Measurements from ENCODE around the gene YJU2.
"Not testable (repeated sequence)": the region's sequence is repeated elsewhere in the genome, so short reads cannot be mapped to it uniquely, and the experiment has no call there.

Gene YJU2

DNA sequence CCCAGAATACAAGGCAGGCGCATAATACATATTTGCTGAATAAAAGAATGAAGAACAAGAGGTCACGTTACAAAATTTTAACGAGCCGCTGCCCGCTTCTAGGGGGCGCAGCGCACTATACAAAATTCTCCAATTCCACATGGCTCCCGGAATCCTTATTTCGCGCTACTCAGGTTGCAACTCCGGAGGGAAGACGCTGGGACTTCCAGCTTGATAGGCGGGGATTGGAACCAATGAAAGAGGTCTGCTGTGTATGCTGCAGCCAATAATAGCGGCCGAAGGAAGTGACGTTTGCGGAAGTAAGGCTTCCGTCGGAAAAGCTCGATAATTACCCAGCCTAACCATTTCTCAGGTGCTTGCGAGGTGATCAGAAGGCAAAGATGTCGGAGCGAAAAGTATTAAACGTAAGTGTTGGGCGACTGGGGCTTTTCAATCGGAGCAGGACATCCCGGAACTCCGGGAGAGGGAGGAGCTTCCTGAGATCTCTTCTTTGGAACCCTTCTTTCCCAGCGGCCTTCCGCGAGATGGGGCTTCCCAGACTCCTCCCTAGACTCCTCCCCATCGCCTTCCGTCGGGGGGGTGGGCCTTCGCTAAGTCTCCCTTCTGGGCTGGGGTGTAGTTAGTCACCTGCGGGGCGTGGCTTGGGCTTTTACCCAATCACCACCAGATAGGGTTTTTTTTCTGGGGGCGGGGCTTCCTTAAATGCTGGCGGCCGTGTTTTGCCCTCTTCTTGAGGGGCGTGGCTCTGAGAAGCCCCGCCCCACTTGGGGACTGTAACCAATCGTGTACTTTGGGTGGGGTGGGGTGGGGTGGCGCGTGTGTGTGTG, at the start of gene YJU2:
YJU2 (plus strand) TSS at position 314 of the 827 bp plus-strand sequence; CDS start at position 381, 67 bp downstream.
- peak; percentile 93 to 97 for DNase-seq (ENCODE audit: extremely low read depth in 1 of 2, low read depth in 1 of 2)

DNA sequence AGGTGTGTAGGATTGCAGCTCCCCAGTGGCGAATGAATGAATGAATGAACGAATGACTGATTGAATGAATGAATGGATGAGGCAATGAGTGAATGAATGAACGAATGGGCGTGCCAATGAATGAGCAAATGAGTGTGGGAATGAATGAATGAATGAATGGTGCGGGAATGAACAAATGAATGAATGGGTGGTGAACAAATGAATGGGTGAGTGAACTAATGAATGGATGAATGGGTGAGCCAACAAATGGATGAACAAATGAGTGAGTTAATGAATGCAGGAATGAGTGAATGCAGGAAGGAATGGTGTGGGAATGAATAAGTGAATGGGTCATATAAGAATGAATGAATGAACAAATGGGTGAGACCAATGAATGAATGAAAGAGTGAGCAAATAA, 49.7 kb upstream of the YJU2 start:
- no peak for DNase-seq (ENCODE audit: extremely low read depth in 1 of 2, low read depth in 1 of 2)

DNA sequence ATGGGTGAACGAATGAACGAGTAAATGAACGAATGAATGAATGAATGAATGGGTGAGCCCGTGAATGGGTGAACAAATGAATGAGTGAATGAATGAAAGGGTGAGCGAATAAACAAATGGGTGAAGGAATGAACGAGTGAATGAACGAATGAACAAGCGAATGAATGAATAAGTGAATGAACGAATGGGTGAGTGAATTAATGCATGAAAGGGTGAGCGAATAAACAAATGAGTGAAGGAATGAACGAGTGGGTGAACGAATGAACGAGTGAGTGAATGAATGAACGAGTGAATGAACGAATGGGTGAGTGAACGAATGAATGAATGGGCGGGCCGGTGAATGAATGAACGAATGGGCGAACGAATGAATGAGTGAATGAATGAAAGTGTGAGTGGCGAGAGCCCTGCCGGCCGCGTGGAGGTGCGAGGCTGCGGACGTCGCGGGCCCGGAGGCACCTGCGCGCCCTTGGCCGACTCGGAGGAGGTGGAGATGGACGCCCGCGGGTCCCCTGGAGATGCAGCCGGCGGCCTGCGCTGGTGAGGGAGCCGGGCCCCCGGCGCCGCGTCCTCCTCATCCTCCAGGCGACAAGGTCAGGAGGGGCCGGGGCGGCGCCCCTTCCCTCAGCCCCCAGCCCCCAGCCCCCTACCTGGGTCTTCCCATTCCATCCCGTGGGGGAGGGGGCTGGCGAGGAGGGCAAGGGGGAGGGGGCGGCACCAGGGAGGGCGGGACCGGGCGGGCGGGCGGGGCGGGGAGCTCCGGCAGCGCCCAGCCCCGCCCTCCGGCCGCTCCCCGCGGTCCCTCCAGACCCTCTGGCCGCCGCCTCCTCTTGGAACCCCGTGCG, 49.0 kb upstream of the YJU2 start:
- DNase-seq (ENCODE audit: extremely low read depth in 1 of 2, low read depth in 1 of 2) = no peak

DNA sequence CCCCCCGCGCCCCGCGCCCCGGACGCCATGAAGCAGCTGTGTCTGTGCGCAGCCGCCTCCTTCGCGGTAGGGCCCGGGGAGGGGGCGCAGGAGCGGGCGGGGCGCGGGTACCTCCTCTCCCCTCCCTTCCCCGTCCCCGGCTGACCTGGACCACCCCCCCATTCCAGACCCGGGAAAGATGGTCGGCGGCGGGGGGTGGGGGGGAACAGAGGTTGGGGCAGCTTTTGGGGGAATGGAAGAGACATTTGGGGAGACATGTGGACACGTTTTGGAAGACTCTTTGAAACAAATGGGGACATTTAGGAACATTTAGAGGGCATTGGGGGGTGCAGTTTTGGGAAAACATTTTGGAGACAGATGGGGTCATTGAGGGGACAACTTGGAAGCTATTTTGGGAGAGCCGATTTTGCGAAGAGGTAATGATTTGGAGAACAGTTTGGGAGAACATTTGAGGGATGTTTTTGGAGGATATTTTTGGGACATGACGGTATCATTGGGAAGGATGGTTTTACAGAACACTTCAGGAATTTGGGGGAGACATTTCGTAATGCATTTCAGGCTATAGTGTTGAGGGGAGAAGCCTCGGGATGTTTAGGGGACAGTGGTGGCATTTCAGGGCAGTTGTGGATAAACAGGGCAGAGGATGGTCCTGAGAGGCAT, 48.3 kb upstream of the YJU2 start:
- no peak for DNase-seq (ENCODE audit: extremely low read depth in 1 of 2, low read depth in 1 of 2)

DNA sequence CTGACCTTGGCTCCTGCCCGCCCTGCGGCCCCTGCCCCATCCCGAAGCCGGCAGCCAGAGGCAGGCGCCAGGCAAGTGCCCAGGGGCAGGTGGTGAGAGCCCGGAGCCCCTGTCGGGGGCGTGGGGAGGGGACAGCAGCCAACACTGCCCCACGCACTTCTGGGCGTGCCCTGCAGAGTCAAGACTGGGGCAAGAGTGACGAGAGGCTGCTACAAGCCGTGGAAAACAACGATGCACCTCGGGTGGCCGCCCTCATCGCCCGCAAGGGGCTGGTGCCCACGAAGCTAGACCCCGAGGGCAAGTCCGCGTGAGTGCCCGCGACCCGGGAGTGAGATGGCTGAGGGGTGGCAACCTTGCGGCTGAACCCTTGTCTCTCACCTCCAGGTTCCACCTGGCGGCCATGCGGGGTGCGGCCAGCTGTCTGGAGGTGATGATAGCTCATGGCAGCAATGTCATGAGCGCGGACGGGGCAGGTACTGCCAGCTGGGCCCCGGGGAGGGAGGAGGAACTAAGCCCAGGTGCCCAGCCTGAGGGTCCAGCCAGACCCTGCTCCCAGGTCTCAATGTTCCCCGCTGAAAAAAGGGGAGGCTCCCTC, 47.1 kb upstream of the YJU2 start:
- no peak for DNase-seq (ENCODE audit: extremely low read depth in 1 of 2, low read depth in 1 of 2)

DNA sequence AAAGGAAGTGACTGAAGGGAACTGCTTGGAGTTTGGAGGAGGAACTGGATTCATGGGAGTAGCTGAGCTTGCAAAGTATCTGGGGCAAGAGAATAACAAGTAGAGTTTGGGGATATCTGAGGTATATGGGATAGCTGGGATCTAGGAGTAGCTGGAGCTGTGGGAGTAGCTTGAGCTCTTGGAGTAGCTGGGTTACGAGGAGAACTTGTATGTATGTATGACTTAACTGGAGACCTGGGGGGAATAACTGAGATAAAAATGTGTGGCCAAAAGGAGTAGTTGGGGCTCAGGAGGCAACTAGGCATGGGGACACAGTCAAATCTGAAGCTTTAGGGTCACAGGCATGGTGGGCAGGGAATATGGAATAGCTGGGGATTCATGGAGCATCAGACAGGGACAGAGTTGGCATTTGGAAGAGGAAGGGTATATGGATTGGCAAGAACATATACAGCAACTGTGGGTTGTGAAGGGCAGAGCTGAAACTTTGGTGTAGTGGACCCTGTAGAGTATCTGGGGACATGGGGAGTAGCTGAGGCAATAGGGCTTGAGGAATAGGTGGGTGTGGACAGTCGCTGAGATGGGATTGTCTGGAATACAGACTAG, 45.8 kb upstream of the YJU2 start:
- DNase-seq (ENCODE audit: extremely low read depth in 1 of 2, low read depth in 1 of 2) = no peak

DNA sequence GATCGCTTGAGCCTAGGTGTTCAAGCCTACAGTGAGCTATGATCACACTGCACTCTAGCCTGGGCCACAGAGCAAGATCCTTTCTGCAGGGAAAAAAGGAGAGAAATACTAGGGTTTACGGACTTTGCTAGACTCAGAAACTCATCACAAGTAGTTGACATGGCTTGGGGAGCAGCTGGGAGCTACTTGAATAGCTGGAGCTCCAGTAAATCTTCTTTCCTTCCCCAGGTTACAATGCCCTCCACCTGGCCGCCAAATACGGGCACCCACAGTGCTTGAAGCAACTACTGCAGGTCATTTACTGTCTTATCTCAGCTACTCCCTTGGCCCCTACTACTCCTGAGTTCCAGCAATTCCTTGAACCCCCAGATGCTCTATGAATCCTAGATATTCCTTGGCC, 45.1 kb upstream of the YJU2 start:
- no peak for DNase-seq (ENCODE audit: extremely low read depth in 1 of 2, low read depth in 1 of 2)

DNA sequence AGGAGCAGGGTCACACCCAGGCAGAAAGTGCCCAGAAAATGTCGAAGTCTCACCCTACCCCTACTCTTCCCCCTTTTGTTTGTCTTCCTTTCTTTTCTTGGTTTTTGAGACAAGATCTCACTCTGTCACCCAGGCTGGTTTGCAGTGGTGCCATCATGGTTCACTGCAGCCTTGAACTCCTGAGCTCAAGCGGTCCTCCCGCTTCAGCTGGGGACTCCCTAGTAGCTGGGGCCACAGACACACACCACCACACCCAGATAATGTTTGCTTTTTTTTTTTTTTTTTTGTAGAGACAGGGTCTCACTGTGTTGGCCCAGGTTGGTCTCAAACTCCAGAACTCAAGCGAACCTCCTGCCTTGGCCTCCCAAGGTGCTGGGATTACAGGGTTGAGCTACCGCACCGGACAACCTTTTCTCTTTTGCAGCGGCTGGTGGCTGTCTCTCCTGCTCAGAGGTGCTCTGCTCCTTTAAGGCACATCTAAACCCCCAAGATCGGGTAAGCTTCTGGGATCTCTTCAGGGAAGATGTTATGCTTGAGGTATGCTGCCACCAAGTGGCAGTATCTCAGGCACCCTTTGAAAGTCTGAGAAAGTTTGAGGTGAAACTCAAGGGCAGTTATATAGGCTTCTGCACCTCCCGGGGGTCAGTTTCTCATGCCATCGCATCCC, 39.9 kb upstream of the YJU2 start:
- no peak for DNase-seq (ENCODE audit: extremely low read depth in 1 of 2, low read depth in 1 of 2)

DNA sequence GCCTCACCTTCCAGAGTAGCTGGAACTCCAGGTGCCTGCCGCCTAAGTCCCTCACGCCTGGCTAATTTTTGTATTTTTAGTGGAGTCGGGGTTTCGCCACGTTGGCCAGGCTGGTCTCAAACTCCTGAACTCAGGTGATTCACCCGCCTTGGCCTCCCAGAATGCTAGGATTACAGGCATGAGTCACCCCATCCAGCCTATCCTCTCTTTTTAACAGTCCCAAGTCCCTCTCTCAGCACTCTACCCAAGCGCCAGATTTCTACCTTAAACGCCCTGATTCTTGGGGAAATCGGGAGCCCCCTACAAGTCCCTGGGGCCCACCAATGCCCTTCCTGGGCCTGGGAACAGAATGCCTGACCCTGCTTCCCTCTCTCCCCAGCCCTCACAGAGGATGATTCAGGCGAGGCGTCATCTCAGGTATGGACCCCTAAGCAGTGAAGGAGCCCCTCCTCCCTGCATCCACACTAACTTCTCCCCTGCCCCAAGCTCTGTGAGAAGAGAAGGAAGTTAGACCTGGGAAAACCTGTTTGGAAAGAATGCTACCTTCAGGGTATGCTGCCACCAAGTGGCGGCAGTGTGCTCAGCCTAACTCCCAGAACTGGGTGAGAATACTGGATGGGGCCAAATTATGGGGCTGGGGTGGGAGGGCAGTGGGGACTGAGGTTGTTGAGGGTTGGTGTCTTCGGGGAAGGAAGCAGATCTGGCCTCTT, 38.3 kb upstream of the YJU2 start:
- DNase-seq (ENCODE audit: extremely low read depth in 1 of 2, low read depth in 1 of 2) = no peak

DNA sequence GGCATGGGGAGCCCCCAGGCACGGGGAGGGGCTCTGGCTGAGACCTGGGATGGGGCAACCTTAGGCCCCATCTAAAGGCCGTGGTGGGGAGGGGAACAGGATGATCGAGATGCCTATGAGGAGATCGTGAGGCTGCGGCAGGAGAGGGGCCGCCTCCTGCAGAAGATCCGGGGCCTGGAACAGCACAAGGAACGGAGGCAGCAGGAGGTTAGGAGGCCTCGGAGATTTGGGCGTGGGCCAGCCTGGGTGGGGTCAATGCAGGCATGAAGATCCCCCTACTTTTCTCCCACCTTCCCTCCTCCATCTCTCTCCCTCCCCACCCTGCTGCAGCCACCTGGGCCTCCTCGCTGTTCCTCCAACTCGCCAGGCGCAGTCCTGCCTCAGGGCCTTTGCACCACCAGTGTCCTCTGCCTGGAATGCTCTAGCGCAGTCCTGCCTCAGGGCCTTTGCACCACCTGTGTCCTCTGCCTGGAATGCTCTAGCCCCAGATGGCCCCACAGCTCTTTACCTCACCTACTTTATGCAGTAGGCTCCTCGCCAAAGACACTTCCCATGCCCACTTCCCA, 36.6 kb upstream of the YJU2 start:
- no peak for DNase-seq (ENCODE audit: extremely low read depth in 1 of 2, low read depth in 1 of 2)

DNA sequence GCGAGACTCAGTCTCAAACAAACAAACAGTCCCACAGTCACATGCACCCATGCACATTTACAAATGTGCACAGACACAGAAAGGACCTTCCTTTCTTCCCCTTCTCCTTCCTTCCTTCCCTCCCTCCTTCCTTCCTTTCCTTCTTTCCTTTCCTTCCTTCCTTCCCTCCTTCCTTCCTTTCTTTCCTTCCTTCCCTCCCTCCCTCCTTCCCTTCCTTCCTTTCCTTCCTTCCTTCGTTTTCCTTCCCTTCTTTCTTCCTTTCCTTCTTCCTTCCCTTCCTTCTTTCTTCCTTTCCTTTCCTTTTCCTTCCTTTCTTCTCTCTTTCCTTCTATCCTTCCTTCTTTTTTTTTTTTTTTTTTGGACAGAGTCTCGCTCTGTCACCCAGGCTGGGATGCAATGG, 33.8 kb upstream of the YJU2 start:
- DNase-seq (ENCODE audit: extremely low read depth in 1 of 2, low read depth in 1 of 2) = no peak

DNA sequence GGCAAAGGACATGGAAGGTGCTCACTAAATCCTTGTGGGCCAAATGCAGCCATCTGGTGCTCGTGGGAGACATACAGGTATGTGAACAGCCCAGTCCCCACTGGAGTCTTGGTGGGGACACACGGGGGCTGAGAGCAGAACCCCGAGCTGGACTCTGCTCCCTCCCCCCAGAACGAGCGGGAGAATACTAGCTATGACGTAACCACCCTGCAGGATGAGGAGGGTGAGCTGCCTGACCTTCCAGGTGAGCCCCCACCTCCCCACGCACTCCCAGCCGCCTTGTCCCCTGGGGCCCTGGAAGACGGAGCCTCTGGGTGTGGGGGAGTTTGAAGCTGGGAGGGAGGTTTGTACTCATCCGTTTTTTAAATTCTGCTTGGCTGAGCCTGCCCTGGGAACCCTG, 31.1 kb upstream of the YJU2 start:
- DNase-seq (ENCODE audit: extremely low read depth in 1 of 2, low read depth in 1 of 2) = no peak

DNA sequence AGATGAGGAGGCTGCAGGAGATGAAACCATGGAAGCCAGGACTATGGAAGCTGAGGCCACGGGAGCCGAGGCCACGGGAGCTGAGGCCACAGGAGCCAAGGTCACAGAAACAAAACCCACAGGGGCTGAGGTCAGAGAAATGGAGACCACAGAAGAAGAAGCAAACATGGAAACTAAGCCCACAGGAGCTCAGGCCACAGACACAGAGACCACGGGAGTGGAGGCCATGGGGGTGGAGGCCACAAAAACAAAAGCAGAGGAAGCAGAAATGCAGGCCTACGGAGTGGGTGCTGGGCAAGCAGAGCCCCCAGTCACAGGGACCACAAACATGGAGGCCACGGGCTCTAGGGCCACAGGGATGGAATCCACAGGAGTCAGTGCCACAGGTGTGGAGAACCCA, 30.0 kb upstream of the YJU2 start:
- no peak for DNase-seq (ENCODE audit: extremely low read depth in 1 of 2, low read depth in 1 of 2)

DNA sequence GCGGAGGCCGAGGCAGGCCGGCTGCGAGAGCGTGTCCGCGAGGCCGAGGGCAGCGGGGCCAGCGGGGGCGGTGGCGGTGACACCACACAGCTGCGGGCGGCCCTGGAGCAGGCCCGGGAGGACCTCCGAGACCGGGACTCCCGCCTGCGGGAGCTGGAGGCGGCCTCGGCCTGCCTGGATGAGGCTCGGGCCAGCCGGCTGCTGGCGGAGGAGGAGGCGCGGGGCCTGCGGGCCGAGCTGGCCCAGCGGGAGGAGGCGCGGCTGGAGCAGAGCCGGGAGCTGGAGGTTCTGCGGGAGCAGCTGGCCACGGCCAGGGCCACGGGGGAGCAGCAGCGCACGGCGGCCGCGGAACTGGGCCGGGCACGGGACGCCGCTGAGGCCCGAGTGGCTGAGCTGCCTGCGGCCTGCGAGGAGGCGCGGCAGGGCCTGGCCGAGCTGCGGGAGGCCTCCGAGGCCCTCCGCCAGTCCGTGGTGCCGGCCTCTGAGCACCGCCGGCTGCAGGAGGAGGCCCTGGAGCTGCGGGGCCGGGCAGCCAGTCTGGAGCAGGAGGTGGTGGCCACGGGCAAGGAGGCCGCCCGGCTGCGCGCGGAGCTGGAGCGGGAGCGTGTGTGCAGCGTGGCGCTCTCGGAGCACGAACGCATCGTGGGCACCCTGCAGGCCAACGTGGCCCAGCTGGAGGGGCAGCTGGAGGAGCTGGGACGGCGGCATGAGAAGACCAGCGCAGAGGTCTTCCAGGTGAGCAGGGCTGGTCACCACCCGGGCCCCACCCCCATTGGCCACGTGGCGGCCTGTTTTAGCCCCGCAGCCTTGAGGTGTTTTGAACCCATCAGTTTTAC, 29.2 kb upstream of the YJU2 start:
- no peak for DNase-seq (ENCODE audit: extremely low read depth in 1 of 2, low read depth in 1 of 2)

DNA sequence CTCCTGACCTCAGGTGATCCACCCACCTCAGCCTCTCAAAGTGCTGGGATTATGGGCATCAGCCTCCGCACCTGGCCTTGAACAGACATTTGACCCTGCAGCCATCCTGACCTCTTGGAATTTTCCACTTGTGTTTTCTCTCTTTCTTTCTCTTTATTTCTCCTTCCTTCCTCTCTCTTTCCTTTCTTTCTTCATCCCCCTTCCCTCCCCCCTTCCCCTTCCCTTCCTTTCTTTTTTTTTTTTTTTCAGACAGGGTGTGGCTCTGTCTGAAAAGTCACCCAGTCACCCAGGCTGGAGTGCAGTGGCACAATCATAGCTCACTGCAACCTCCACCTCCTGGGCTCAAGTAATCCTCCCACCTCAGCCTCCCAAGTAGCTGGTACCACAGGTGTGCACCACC, 28.4 kb upstream of the YJU2 start:
- DNase-seq (ENCODE audit: extremely low read depth in 1 of 2, low read depth in 1 of 2) = not testable (repeated sequence)

DNA sequence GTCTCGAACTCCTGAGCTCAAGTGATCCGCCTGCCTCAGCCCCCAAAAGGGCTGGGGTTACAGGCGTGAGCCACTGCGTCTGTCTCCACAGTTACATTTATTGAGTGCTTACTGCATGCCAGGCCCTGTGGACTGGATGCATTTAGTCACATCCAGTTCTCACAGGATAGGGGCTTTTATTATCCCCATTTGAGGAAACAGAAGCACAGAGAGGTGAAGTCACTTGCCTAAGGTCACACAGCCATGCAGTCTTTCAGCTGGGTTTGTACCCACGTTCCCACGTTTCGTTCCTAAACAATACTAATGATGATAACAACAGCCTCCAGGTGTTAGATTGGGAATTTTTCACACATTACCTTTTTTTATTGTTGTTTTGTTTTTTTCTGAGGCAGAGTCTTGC, 26.7 kb upstream of the YJU2 start:
- DNase-seq (ENCODE audit: extremely low read depth in 1 of 2, low read depth in 1 of 2) = no peak

DNA sequence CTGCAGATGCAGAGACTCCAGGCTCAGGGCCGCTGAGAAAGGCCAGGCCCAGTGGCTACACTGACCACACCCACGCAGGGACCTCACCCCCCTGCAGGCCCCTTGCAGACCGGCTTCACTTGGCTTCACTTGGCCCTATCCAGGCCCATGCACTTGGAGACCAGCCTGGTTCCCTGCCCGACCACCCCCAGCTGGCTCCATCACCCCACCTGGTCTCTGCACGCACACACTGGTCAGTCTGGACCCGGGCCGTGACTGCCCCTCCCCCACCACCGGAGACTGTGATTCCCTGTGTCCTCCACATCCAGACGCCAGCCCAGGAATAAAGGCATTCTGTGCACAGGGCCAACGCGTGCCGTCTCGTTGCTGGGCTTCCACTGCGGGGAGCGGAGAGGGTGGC, 22.4 kb upstream of the YJU2 start:
- no peak for DNase-seq (ENCODE audit: extremely low read depth in 1 of 2, low read depth in 1 of 2)

DNA sequence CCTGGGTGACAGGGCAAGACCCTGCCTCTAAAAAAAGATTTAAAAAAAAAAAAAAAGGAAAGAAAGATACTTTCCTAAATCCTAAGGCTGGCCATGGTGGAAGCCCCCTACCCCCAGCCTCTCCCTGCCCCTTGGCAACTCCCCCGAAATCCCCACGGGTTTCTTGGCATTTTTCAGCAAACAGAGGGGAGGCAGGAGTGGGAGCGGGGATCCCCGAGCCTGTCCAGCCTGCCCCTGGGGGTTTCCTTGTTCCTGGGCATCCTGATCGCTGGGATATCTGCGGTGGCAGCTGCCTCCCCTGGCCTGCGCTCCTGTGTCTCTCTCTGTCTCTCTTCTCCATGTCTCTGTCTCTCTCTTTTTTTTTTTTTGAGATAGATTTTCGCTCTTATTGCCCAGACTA, 21.0 kb upstream of the YJU2 start:
- DNase-seq (ENCODE audit: extremely low read depth in 1 of 2, low read depth in 1 of 2) = no peak
